HFFc6 (cell line): ENCODE data around the gene AUTS2. TPM values are rescaled to one million over a fixed set of nuclear protein-coding genes. Genes with fewer than 3 reads are reported as not detected.

Experiments
- DNase-seq: peaks from one replicate; pipeline ENCODE4 v3.0.0-alpha.2; 2018
- H3K27ac Mint-ChIP-seq: 2 replicates; pipeline ENCODE4 v1.8.0; 2020; ENCODE audit warnings: mild to moderate bottlenecking, mixed read lengths
- H3K27me3 Mint-ChIP-seq: 2 replicates; pipeline ENCODE4 v1.8.0; 2021; ENCODE audit warnings: mild to moderate bottlenecking, moderate library complexity, mixed read lengths; ENCODE audit not compliant: insufficient read depth
- H3K36me3 Mint-ChIP-seq: 2 replicates; pipeline ENCODE4 v1.8.0; 2021; ENCODE audit warnings: low read depth, mixed read lengths
- H3K4me1 Mint-ChIP-seq: 2 replicates; pipeline ENCODE4 v1.8.0; 2020; ENCODE audit warnings: low read depth, mixed read lengths
- H3K4me3 Mint-ChIP-seq: 2 replicates; pipeline ENCODE4 v1.8.0; 2020; ENCODE audit warnings: mild to moderate bottlenecking, moderate library complexity, mixed read lengths
- H3K9me3 Mint-ChIP-seq: 2 replicates; pipeline ENCODE4 v1.8.0; 2020; ENCODE audit warnings: mild to moderate bottlenecking, mixed read lengths
- total RNA-seq, 6 experiments: library from RNA; stranded (reverse); fragmentation: NEBNext Ultra II Directional; extraction: Animal tissue kit (Norgen Biotek cat#: 25700); gene quantifications; 2 replicates in 1 of 6; 3 replicates in 5 of 6; pipeline ENCODE4 v1.2.3, GENCODE V29; 2021
- TF ChIP-seq, protein P1 (sequence below): fragments of 200-600 bp; sonication (generic); IDR thresholded peaks from 2 replicates; pipeline ENCODE4 v1.5.0; 2021; ENCODE audit warnings: antibody characterized with exemption, mild to moderate bottlenecking

The AUTS2 gene
- total RNA-seq, 6 experiments from 2014 or later: 0.02 to 0.19 (median 0.16) TPM; not detected in 2

DNA sequence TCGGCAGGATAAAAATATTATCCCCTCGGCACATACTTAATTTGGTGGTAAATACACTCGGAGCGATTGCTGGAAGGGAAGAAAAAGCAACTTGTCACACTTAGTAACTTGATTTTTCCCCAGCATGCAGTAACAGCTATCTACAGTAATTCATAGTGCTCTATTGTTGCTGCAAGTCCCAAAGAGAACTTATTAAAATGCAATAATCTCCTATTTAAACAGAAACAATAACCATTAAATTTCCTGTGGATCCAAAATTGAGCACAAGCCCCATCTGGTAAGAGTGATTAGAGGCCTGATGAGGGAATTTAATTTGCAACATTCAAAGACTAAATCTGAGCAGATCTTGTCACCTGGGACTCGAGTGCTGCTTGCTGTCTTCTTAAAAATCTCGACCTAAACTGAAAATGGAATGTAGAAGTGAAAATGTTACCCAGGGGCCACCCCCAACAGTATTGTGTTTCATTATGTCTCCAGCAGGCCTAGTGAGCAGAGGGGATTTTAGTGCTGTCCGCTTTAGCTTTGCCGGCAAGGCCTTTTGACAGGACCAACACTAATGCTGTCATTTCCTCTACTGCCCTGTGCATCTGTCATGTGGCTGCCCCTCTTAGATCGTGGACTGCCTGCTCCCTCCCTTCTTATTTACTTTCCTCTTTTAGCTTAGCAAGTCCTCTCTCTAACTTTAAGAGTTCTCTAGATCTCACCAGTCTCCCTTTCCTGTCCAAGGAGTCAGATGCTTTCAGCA is 639.7 kb downstream of the AUTS2 start:
- no peaks in the 10 kb centered on the region for H3K27me3 Mint-ChIP-seq
- H3K36me3 Mint-ChIP-seq: no peaks in the 10 kb centered on the region
- no peak overlapping the region for H3K4me3 Mint-ChIP-seq
- no peak for DNase-seq
- H3K9me3 Mint-ChIP-seq: peaks cover 59% of the 10 kb centered on the region
- TF ChIP-seq, protein P1, sequence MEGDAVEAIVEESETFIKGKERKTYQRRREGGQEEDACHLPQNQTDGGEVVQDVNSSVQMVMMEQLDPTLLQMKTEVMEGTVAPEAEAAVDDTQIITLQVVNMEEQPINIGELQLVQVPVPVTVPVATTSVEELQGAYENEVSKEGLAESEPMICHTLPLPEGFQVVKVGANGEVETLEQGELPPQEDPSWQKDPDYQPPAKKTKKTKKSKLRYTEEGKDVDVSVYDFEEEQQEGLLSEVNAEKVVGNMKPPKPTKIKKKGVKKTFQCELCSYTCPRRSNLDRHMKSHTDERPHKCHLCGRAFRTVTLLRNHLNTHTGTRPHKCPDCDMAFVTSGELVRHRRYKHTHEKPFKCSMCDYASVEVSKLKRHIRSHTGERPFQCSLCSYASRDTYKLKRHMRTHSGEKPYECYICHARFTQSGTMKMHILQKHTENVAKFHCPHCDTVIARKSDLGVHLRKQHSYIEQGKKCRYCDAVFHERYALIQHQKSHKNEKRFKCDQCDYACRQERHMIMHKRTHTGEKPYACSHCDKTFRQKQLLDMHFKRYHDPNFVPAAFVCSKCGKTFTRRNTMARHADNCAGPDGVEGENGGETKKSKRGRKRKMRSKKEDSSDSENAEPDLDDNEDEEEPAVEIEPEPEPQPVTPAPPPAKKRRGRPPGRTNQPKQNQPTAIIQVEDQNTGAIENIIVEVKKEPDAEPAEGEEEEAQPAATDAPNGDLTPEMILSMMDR: no peak
- H3K27ac Mint-ChIP-seq: no peak overlapping the region
- no peaks in the 10 kb centered on the region for H3K4me1 Mint-ChIP-seq

DNA sequence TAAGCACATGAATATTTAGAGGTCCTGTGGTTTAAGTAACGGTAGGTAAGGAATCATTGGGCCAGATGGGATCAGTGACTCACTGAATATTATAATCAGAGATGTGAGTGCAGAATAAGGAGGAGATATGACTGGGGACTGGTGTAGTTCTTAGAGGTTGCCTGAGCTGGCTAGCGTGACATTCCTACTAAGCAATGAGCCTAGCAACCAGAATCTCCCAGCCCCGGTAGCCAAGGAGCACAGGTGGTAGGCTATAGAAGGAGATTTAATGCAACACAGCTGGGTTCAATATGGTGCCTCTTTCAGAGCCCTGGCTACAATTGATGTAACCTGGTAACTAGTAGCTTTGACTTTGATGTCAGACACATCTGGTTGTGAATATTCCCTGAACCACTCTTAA is 641.6 kb downstream of the AUTS2 start:
- DNase-seq: no peak
- no peak overlapping the region for H3K27ac Mint-ChIP-seq
- H3K4me1 Mint-ChIP-seq: no peaks in the 10 kb centered on the region
- TF ChIP-seq, protein P1: no peak
- no peaks in the 10 kb centered on the region for H3K36me3 Mint-ChIP-seq
- H3K27me3 Mint-ChIP-seq: no peaks in the 10 kb centered on the region
- H3K4me3 Mint-ChIP-seq: no peak overlapping the region
- H3K9me3 Mint-ChIP-seq: peaks cover 56% of the 10 kb centered on the region

DNA sequence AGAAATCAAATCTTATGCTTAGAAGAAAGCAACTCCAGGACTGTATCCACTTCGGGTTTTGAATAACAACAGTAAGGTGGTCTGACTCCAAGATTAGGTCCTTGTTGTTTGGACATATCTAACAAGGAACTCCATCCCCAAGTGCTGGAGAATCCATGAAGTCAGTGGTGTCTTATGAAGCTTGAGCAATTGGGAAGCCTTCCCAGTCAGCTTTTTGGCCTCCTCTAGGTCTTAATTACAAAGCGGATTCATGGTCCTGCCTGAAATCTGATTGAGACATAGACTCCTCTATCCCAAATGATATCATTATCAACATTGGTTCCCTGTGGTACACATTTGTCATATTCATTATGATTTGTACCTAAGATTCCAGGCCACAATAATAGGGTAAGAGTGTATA is 642.6 kb downstream of the AUTS2 start:
- TF ChIP-seq, protein P1: no peak
- Mint-ChIP-seq H3K4me3 (no peak overlapping the region), H3K36me3 (no peaks in the 10 kb centered on the region), H3K27ac (no peak overlapping the region), H3K9me3 (peaks cover 52% of the 10 kb centered on the region), H3K4me1 (no peaks in the 10 kb centered on the region), H3K27me3 (no peaks in the 10 kb centered on the region)
- DNase-seq: no peak

DNA sequence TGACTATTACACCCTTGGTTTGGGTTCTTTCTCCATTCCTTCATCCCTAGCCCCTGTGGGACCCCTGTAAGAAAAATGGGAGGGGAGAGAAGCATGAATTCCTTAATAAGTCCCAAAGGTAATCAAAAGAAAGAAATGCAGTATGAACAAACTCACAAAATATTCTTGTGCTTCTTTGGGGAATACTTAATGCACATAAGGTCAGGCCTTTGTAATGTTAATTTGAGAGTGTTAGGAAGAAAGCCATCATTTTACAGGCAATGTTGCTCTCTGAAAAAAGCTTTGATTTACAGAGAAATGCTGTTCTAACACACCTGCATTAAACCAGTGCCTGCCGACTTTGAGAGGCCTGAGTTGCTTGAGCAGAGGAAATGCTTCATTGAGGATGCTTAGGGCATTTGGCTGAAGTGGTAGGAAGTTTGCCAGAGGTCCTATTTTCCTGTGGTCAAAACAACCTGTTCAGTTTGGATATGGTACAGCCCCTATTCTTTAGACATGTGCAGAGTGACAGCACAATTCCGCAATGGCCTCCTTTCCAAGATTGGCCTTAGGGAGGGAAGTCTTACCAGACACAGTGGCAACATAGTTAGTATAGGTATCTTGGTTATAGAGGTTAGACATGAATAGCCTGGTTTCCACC is 643.4 kb downstream of the AUTS2 start:
- H3K9me3 Mint-ChIP-seq: peaks cover 44% of the 10 kb centered on the region
- no peak overlapping the region for H3K4me3 Mint-ChIP-seq
- H3K27ac Mint-ChIP-seq: no peak overlapping the region
- no peaks in the 10 kb centered on the region for H3K4me1 Mint-ChIP-seq
- DNase-seq: no peak
- H3K27me3 Mint-ChIP-seq: no peaks in the 10 kb centered on the region
- TF ChIP-seq, protein P1: no peak
- no peaks in the 10 kb centered on the region for H3K36me3 Mint-ChIP-seq

DNA sequence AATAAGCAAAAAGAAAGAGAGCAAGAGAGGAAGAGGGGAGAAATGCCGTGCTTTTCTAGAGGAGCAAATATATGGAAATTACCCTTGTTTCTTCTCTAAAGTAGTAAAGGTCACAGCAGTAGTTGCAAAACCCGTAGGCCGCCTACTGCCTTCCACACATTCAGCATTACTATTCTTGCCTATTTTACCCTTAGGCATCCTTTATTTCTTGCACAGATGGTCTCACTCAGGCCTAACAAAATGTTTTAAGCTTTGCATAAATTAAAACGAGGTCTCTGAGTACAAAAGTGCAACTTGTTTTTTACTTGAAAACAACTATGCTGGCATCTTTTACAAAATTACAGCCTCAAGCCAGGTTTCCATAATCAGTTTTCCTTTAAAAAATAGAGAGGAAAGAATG is 644.6 kb downstream of the AUTS2 start:
- Mint-ChIP-seq H3K27ac (no peak overlapping the region), H3K4me1 (no peaks in the 10 kb centered on the region), H3K36me3 (no peaks in the 10 kb centered on the region), H3K4me3 (no peak overlapping the region), H3K9me3 (peaks cover 40% of the 10 kb centered on the region), H3K27me3 (no peaks in the 10 kb centered on the region)
- DNase-seq: no peak
- TF ChIP-seq, protein P1: no peak
